Measurements from ENCODE around the gene TRAF3.

DNA sequence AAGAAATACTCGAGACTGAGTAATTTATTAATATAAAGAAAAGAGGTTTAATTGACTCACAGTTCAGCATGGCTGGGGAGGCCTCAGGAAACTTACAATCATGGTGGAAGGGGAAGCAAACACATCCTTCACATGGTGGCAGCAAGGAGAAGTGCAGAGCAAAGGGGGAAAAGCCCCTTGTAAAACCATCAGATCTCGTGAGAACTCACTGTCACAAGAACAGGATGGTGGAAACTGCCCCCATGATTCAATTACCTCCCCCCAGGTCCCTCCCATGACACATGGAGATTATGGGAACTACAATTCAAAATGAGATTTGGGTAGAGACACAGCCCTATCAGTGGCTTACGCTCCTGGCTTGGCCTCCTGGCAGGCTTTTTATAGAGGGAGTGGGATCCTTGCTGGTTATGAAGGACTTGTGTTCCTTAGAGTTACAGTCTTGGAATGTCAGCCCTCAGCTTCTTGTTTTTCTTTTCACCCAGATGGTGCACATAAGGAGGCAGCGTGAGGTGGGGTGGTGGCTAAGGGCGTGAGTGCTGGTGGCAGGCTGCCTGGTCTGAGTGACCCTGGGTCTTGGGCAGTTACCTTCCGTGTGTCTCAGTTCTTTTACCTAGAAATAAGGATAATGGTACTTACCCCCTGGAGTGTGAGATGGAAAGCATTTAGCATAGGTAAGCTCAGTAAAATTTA lies 25.7 kb downstream of the TRAF3 start:
- TF ChIP-seq, protein P1, sequence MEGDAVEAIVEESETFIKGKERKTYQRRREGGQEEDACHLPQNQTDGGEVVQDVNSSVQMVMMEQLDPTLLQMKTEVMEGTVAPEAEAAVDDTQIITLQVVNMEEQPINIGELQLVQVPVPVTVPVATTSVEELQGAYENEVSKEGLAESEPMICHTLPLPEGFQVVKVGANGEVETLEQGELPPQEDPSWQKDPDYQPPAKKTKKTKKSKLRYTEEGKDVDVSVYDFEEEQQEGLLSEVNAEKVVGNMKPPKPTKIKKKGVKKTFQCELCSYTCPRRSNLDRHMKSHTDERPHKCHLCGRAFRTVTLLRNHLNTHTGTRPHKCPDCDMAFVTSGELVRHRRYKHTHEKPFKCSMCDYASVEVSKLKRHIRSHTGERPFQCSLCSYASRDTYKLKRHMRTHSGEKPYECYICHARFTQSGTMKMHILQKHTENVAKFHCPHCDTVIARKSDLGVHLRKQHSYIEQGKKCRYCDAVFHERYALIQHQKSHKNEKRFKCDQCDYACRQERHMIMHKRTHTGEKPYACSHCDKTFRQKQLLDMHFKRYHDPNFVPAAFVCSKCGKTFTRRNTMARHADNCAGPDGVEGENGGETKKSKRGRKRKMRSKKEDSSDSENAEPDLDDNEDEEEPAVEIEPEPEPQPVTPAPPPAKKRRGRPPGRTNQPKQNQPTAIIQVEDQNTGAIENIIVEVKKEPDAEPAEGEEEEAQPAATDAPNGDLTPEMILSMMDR (conservative IDR thresholded peaks at IDR 0.05 in 1 of 2, IDR thresholded peaks at IDR 0.05 in 1 of 2; ENCODE audit: extremely low read depth in 1 of 2, insufficient read depth in 1 of 2, low read depth in 1 of 2, low read length in 2 of 2) = no peak
- TF ChIP-seq EZH2 (IDR thresholded peaks at IDR 0.05; ENCODE audit: borderline replicate concordance, low read length) = no peak
